SK-N-SH (cell line): Measurements from ENCODE around the gene KRT23.

Source experiments
- CHD2 ChIP-seq: fragments of 150-350 bp; IDR thresholded peaks from 2 replicates; pipeline ENCODE4 v1.6.1; 2018; ENCODE audit warnings: low read length; ENCODE audit not compliant: partially characterized antibody
- CTCF ChIP-seq: fragments of 200-600 bp; sonication (generic); IDR thresholded peaks from 2 replicates; pipeline ENCODE4 v1.6.1; 2017; ENCODE audit warnings: antibody characterized with exemption, mild to moderate bottlenecking, moderate library complexity
- ELF1 ChIP-seq: IDR thresholded peaks from 2 replicates; pipeline ENCODE4 v1.4.0; 2012
- EP300 ChIP-seq, 2 experiments: IDR thresholded peaks; 2 replicates each; pipeline versions ENCODE4 v1.4.0 to v1.6.1; 2012; ENCODE audit warnings: borderline replicate concordance in 1 of 2, low read depth in 1 of 2, low read length in 1 of 2
- EZH2phosphoT487 ChIP-seq: fragments of 200-600 bp; sonication (generic); IDR thresholded peaks from 2 replicates; pipeline ENCODE4 v1.6.1; 2017; ENCODE audit warnings: low read depth, mixed run types, mild to moderate bottlenecking, antibody characterized with exemption, moderate library complexity, borderline replicate concordance
- FOSL2 ChIP-seq: IDR thresholded peaks from 2 replicates; pipeline ENCODE4 v1.4.0; 2012; ENCODE audit warnings: low read depth, mild to moderate bottlenecking, moderate library complexity, borderline replicate concordance
- FOXJ3 ChIP-seq: sonication (generic); formaldehyde crosslinking; IDR thresholded peaks from 2 replicates; pipeline ENCODE4 v1.5.1; 2020; ENCODE audit warnings: mild to moderate bottlenecking, missing genetic modification reagents
- POLR2AphosphoS5 ChIP-seq: IDR thresholded peaks from 2 replicates; pipeline ENCODE4 v1.6.1; 2012; ENCODE audit warnings: low read depth, low read length
- RAD21 ChIP-seq: IDR thresholded peaks from 2 replicates; pipeline ENCODE4 v1.6.1; 2012; ENCODE audit warnings: mild to moderate bottlenecking, low read length
- SIN3A ChIP-seq: IDR thresholded peaks from 2 replicates; pipeline ENCODE4 v1.6.1; 2012; ENCODE audit warnings: low read depth, mild to moderate bottlenecking, low read length, moderate library complexity, borderline replicate concordance
- SMC3 ChIP-seq: IDR thresholded peaks from 2 replicates; pipeline ENCODE4 v1.6.1; 2012; ENCODE audit warnings: low read depth, low read length, improper control_type of control experiment

- no peak for TF ChIP-seq EZH2phosphoT487
- TF ChIP-seq CTCF, result no peak
- TF ChIP-seq ELF1, result no peak
- TF ChIP-seq CHD2, result no peak
- TF ChIP-seq POLR2AphosphoS5, result no peak
- TF ChIP-seq FOXJ3 (CRISPR knock-in tag), result no peak
- no peak for TF ChIP-seq EP300 (IDR thresholded peaks at IDR 0.05; ENCODE audit: borderline replicate concordance in 1 of 2, low read depth in 1 of 2, low read length in 1 of 2)
- no peak for TF ChIP-seq SIN3A
- TF ChIP-seq RAD21, result no peak
- TF ChIP-seq SMC3, result no peak
- TF ChIP-seq FOSL2, result no peak
Observed at GRCh38 chr17:40950176-40950575, 12.7 kb upstream of the KRT23 start.
